SK-N-SH (cell line): ENCODE results near the gene NCKAP5L.

Experiments used
- REST ChIP-seq: IDR thresholded peaks from 2 replicates; pipeline ENCODE4 v1.6.1; 2012; ENCODE audit warnings: mild to moderate bottlenecking, low read depth, low read length, moderate library complexity
- RXRA ChIP-seq: IDR thresholded peaks from 2 replicates; pipeline ENCODE4 v1.4.0; 2012; ENCODE audit warnings: low read depth, mild to moderate bottlenecking, borderline replicate concordance
- SIN3A ChIP-seq: IDR thresholded peaks from 2 replicates; pipeline ENCODE4 v1.6.1; 2012; ENCODE audit warnings: low read depth, mild to moderate bottlenecking, low read length, moderate library complexity, borderline replicate concordance
- TF ChIP-seq, protein P1 (sequence below): fragments of 200-600 bp; sonication (generic); IDR thresholded peaks from 2 replicates; pipeline ENCODE4 v1.6.1; 2017; ENCODE audit warnings: antibody characterized with exemption, mild to moderate bottlenecking, moderate library complexity
- TF ChIP-seq, protein P2 (sequence below): IDR thresholded peaks from 2 replicates; pipeline ENCODE4; 2012

- TF ChIP-seq SIN3A (no peak), RXRA (no peak), REST (no peak)
- TF ChIP-seq, protein P1, sequence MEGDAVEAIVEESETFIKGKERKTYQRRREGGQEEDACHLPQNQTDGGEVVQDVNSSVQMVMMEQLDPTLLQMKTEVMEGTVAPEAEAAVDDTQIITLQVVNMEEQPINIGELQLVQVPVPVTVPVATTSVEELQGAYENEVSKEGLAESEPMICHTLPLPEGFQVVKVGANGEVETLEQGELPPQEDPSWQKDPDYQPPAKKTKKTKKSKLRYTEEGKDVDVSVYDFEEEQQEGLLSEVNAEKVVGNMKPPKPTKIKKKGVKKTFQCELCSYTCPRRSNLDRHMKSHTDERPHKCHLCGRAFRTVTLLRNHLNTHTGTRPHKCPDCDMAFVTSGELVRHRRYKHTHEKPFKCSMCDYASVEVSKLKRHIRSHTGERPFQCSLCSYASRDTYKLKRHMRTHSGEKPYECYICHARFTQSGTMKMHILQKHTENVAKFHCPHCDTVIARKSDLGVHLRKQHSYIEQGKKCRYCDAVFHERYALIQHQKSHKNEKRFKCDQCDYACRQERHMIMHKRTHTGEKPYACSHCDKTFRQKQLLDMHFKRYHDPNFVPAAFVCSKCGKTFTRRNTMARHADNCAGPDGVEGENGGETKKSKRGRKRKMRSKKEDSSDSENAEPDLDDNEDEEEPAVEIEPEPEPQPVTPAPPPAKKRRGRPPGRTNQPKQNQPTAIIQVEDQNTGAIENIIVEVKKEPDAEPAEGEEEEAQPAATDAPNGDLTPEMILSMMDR = no peak
- TF ChIP-seq, protein P2, sequence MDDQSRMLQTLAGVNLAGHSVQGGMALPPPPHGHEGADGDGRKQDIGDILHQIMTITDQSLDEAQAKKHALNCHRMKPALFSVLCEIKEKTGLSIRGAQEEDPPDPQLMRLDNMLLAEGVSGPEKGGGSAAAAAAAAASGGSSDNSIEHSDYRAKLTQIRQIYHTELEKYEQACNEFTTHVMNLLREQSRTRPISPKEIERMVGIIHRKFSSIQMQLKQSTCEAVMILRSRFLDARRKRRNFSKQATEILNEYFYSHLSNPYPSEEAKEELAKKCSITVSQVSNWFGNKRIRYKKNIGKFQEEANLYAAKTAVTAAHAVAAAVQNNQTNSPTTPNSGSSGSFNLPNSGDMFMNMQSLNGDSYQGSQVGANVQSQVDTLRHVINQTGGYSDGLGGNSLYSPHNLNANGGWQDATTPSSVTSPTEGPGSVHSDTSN = no peak
Observed at GRCh38 chr12:49877066-49877465, 48.9 kb upstream of the NCKAP5L start.
